GM21423 (cell line): ENCODE measurements around the gene SND1.

Experiments used
- ATAC-seq: cut with Tn5 transposase; IDR thresholded peaks from one replicate; pipeline ENCODE4 v1.9.1; 2021; ENCODE audit warnings: mild to moderate bottlenecking, moderate library complexity; ENCODE audit not compliant: unreplicated experiment

Gene SND1

GRCh38 chr7:127885222-127885772 lies 233.3 kb downstream of the SND1 start:
- ATAC-seq: no peak

DNA sequence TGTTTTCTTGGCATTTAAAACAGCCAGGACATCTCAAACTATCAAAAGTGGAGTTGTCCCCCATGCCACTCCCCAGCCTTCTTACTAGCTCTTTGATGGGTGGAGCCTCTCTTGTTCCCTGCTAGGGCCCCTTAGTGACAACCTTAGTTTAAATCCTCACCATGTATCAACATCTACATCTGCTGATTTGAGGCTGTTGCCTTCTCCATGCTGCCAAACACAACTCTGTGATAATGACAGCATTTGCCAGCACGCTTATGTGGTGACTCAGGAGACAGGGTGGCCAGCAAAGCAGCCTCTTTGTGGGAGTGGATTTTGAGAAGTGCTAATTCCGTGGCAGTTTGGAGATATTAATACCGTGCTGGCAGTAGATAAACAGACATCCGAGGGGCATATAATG lies 233.8 kb downstream of the SND1 start:
- ATAC-seq: no peak

- ATAC-seq: no peak
These were observed 234.3 kb downstream of the SND1 start for GRCh38 chr7:127886248-127886647.

DNA sequence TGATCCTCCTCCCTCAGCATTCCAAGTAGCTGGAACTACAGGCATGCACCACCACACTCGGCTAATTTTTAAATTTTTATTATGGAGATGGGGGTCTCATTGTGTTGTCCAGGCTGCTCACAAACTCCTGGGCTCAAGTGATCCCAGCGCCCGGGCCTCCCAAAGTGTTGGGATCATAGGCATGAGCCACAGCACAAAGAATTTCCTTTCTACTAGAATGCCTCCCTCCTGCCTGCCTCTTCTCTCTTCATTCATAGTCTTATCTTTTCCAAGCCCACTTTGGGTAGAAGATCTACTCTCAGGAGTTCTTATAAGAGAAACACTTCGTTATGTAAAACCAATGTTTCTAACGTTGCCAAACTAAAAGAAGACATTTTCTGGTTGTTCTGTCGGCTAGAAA lies 235.1 kb downstream of the SND1 start:
- no peak for ATAC-seq

DNA sequence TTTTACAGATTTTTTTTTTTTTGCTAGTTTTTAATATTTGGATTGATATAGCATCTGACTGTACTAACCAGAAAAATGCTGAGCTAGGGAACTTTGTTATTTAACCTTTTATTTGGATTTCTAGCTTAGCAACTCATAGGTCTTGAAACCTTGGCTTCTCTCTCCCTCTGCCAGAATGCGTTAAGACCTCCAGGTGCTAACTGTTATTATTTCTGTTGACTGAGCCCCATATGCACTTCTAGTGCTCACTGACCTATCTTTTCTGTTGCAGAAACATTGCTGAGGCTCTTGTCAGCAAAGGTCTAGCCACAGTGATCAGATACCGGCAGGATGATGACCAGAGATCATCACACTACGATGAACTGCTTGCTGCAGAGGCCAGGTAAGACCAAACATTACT lies 235.6 kb downstream of the SND1 start:
- no peak for ATAC-seq

- ATAC-seq: no peak
These were observed 236.4 kb downstream of the SND1 start for GRCh38 chr7:127888411-127888810.

GRCh38 chr7:127888825-127889224 lies 236.8 kb downstream of the SND1 start:
- ATAC-seq: no peak

GRCh38 chr7:127889677-127890076 lies 237.7 kb downstream of the SND1 start:
- no peak for ATAC-seq

- no peak for ATAC-seq
These were observed 238.7 kb downstream of the SND1 start for GRCh38 chr7:127890726-127891125.

GRCh38 chr7:127891144-127891543 lies 239.2 kb downstream of the SND1 start:
- ATAC-seq: no peak

- no peak for ATAC-seq
These were observed 240.0 kb downstream of the SND1 start for GRCh38 chr7:127891854-127892438.

DNA sequence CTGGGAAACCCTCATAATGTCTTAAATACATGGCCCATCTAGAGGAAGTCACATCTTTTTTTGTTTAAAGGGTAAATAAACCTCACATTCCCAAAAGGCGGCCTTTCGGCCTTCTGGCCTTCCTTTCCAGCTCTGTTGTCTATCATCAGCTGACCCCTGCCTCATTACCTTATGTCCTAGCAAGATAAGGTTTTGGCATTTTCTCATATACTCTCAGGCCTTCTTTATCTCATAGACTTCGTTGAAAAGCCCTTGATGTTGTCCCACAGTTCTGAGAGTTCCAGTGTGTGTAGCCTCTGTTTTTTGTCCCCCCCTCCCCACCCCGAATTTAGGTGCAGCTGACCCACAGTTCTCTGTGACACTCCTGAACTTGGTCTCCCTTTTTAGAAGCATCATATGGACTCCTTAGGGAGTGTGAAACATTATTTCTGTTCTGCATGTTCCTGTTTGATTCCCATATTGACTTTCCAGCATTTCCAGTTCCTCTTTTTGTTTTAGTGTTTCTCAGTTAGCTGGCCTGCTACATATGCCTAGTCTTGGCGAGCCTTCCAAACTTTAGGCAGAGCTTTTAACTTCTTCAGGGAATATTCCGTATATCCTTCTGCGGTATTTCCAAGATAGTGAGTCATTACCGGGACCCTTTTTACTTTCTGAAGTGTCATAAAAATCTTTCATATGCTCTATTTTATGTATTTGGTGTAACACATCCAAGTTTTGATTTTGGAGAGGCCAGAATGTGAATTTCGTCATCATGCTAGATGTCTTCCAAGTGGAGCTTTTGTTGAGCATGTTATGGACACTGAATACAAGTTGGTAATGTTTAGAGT lies 240.7 kb downstream of the SND1 start:
- ATAC-seq: no peak

DNA sequence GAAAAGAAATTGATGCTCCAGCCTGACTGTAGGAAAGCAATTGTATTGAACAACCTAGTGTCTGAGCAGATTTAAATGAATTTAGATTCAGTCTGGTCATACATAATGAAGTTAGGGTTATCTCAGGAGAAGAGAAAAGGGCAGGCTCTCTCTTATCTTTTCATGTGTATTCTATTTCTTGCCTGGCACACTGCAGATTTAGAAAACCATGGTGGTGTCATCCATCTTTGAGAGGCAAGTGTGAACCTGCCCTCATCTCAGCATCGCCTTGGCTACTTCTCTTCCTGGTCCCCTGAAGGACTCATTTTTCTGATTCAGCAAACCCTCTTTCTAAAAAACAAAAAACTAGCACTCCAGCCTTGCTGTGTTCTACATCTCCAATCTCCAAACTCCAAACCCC lies 241.6 kb downstream of the SND1 start:
- ATAC-seq: no peak

GRCh38 chr7:127894588-127894987 lies 242.6 kb downstream of the SND1 start:
- no peak for ATAC-seq

DNA sequence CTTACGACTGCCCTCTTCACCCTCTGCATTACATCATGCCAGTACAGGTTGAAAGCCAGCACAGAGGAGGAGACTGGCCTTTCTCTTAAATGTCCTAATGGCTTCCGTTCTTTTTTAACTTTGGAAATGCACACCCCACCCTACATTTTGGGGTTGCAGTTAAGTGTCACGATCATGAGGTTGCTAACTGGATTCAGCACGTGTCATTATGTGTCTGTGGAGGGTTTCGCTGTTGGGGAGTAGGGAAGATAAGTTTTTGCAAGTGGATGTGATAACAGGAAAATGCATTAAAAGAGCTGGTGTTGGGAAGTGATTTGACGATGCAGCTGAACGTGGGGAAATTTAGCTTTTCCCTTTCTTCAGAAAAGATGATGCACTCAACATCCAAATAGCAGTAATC lies 243.4 kb downstream of the SND1 start:
- ATAC-seq: no peak

DNA sequence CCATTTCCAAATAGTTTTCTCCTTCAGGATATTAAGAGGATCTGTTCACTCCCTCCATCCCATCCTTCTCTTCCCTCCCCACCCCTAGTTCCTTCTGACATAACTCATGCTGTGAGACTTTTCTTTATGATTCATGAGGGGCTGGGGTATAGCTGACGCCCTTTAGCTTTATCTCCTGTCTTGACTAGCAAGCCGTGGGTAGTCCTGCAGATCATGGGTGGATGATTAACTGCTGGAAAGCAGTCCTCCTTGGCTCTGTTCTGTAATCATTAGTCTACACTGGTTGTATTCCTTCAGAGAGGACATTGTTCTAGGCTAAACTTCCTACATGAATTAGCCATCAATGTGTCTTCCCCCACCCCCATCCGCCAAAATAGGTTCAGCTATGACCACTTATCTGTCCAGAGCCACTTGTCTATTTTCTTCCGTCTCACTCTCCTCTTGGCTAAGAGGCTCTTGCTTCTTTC lies 243.9 kb downstream of the SND1 start:
- ATAC-seq: no peak

- no peak for ATAC-seq
These were observed 244.7 kb downstream of the SND1 start for GRCh38 chr7:127896659-127897058.

- ATAC-seq: no peak
These were observed 245.9 kb downstream of the SND1 start for GRCh38 chr7:127897704-127898454.

GRCh38 chr7:127899411-127899810 lies 247.4 kb downstream of the SND1 start:
- ATAC-seq: no peak

GRCh38 chr7:127900141-127900540 lies 248.1 kb downstream of the SND1 start:
- ATAC-seq: no peak
